HG03457 (cell line): ENCODE measurements around the gene UCHL5.

Experiments
- ATAC-seq: cut with Tn5 transposase; IDR thresholded peaks from one replicate; pipeline ENCODE4 v1.9.1; 2021; ENCODE audit warnings: moderate number of reproducible peaks; ENCODE audit not compliant: unreplicated experiment

UCHL5 gene

GRCh38 chr1:193059282-193060114 lies at the start of gene UCHL5, which contains the start of gene RO60:
TSS of gene UCHL5 (minus strand) at chr1:193059360. CDS start at chr1:193059260, 100 bp downstream.
TSS of gene RO60 (plus strand) at chr1:193059612. CDS start at chr1:193069055, 9,443 bp downstream.
- ATAC-seq, result peak; percentile 95

- no peak for ATAC-seq
Observed at GRCh38 chr1:193108471-193108870, 49.3 kb upstream of the UCHL5 start.

GRCh38 chr1:193105821-193106177 lies 46.6 kb upstream of the UCHL5 start:
- ATAC-seq, result no peak

- peak; percentile 92 for ATAC-seq
Observed at GRCh38 chr1:193104907-193105820, 46.0 kb upstream of the UCHL5 start, which contains the start of gene GLRX2. TSS of gene GLRX2 (minus strand) at chr1:193105414. CDS start at chr1:193105382, 32 bp downstream.

- peak; percentile 14 for ATAC-seq
Observed at GRCh38 chr1:193104502-193104906, 45.3 kb upstream of the UCHL5 start.

GRCh38 chr1:193103759-193104501 lies 44.8 kb upstream of the UCHL5 start:
- ATAC-seq, result no peak

- no peak for ATAC-seq
Observed at GRCh38 chr1:193102662-193103061, 43.5 kb upstream of the UCHL5 start.

GRCh38 chr1:193094112-193094511 lies 35.0 kb upstream of the UCHL5 start:
- no peak for ATAC-seq

- ATAC-seq, result no peak
Observed at GRCh38 chr1:193090865-193091264, 31.7 kb upstream of the UCHL5 start.

GRCh38 chr1:193087893-193088292 lies 28.7 kb upstream of the UCHL5 start:
- no peak for ATAC-seq

- ATAC-seq, result no peak
Observed at GRCh38 chr1:193086342-193086741, 27.2 kb upstream of the UCHL5 start.

GRCh38 chr1:193085263-193085662 lies 26.1 kb upstream of the UCHL5 start:
- no peak for ATAC-seq

GRCh38 chr1:193083365-193084088 lies 24.4 kb upstream of the UCHL5 start:
- peak; percentile 92 for ATAC-seq

GRCh38 chr1:193079187-193079586 lies 20.0 kb upstream of the UCHL5 start:
- ATAC-seq, result no peak

- ATAC-seq, result no peak
Observed at GRCh38 chr1:193077991-193078390, 18.8 kb upstream of the UCHL5 start.

- no peak for ATAC-seq
Observed at GRCh38 chr1:193070942-193071341, 11.8 kb upstream of the UCHL5 start.

GRCh38 chr1:193070386-193070753 lies 11.2 kb upstream of the UCHL5 start:
- no peak for ATAC-seq

GRCh38 chr1:193069748-193070385 lies 10.7 kb upstream of the UCHL5 start:
- no peak for ATAC-seq

- no peak for ATAC-seq
Observed at GRCh38 chr1:193068013-193068412, 8.9 kb upstream of the UCHL5 start.

GRCh38 chr1:193066606-193067005 lies 7.4 kb upstream of the UCHL5 start:
- ATAC-seq, result no peak
